Mesothelial cell of epicardium (in vitro differentiated cells): Measurements from ENCODE around the gene DMBT1. TPM values are rescaled to one million over a fixed set of nuclear protein-coding genes. Genes with fewer than 3 reads are reported as not detected.
"Not testable (repeated sequence)": the region's sequence is repeated elsewhere in the genome, so short reads cannot be mapped to it uniquely, and the experiment has no call there.

ENCODE experiments used
- DNase-seq, 2 experiments: peaks; one replicate each; pipeline ENCODE4 v3.0.0; 2021; ENCODE audit warnings: low spot score in 2 of 2; ENCODE audit not compliant: unreplicated experiment in 2 of 2
- H3K27ac Mint-ChIP-seq: 2 replicates; pipeline ENCODE4 v1.8.0; 2021; ENCODE audit warnings: mixed read lengths
- H3K27me3 Mint-ChIP-seq: 2 replicates; pipeline ENCODE4 v1.8.0; 2021; ENCODE audit warnings: low read depth, mixed read lengths
- H3K36me3 Mint-ChIP-seq: 2 replicates; pipeline ENCODE4 v1.8.0; 2021; ENCODE audit warnings: mixed read lengths
- H3K4me1 Mint-ChIP-seq: 2 replicates; pipeline ENCODE4 v1.8.0; 2021; ENCODE audit warnings: mixed read lengths
- H3K4me3 Mint-ChIP-seq: 2 replicates; pipeline ENCODE4 v1.8.0; 2021; ENCODE audit warnings: mild to moderate bottlenecking, moderate library complexity, mixed read lengths
- H3K9me3 Mint-ChIP-seq: 2 replicates; pipeline ENCODE4 v1.8.0; 2021; ENCODE audit warnings: mixed read lengths
- CTCF ChIP-seq: fragments of 200-600 bp; sonication (generic); IDR thresholded peaks from one replicate; pipeline ENCODE4 v1.5.0; 2021; ENCODE audit warnings: antibody characterized with exemption; ENCODE audit not compliant: unreplicated experiment
- total RNA-seq: library from RNA; stranded (reverse); gene quantifications from 3 replicates; pipeline ENCODE4 v1.2.1, GENCODE V29; 2021

The DMBT1 gene
- total RNA-seq, 1 donor from 2014 or later = not detected

DNA sequence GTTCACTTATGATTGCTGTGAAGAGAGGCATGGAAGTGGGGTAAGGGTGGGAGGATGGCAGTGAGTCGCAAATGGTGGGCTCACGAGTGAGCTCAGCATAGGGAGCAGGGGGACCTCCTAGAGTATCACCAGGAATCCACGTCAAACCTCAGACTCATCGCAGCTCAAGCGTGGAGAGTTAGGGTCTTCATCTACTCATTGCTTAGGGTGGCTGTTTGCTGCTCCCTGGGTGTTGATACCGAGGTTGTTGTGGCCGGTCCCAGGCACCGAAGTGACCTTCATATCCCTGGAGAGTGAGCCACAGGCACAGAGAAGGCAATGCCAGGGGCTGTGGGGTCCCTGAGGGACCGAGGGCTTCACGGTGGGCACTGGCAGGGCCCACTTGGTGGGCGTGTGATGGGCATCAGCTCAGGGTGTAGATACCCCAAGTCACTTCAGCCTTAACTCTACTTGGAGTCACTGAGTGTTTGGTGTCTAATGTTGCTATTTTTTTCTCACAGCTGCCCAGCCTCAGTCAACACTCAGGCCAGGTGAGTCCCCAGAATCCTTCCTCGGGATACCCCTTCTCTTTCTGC lies 16.8 kb downstream of the DMBT1 start:
- H3K27ac Mint-ChIP-seq = no peak overlapping the region
- no peak for DNase-seq
- H3K36me3 Mint-ChIP-seq = no peaks in the 10 kb centered on the region
- H3K4me3 Mint-ChIP-seq = no peak overlapping the region
- no peaks in the 10 kb centered on the region for H3K4me1 Mint-ChIP-seq
- peaks cover 23% of the 10 kb centered on the region for H3K27me3 Mint-ChIP-seq
- no peak for TF ChIP-seq CTCF
- H3K9me3 Mint-ChIP-seq = peaks cover 12% of the 10 kb centered on the region

DNA sequence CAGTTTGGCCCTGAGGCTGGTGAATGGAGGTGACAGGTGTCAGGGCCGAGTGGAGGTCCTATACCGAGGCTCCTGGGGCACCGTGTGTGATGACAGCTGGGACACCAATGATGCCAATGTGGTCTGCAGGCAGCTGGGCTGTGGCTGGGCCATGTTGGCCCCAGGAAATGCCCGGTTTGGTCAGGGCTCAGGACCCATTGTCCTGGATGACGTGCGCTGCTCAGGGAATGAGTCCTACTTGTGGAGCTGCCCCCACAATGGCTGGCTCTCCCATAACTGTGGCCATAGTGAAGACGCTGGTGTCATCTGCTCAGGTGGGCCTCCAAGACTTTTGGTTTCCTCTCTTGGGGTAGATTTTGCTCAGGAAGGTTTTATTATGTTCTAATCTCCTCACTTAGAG lies 25.5 kb downstream of the DMBT1 start:
- not testable (repeated sequence) for H3K4me3 Mint-ChIP-seq, DNase-seq, H3K4me1 Mint-ChIP-seq, H3K36me3 Mint-ChIP-seq, H3K9me3 Mint-ChIP-seq, H3K27ac Mint-ChIP-seq
- peaks cover 21% of the 10 kb centered on the region for H3K27me3 Mint-ChIP-seq

DNA sequence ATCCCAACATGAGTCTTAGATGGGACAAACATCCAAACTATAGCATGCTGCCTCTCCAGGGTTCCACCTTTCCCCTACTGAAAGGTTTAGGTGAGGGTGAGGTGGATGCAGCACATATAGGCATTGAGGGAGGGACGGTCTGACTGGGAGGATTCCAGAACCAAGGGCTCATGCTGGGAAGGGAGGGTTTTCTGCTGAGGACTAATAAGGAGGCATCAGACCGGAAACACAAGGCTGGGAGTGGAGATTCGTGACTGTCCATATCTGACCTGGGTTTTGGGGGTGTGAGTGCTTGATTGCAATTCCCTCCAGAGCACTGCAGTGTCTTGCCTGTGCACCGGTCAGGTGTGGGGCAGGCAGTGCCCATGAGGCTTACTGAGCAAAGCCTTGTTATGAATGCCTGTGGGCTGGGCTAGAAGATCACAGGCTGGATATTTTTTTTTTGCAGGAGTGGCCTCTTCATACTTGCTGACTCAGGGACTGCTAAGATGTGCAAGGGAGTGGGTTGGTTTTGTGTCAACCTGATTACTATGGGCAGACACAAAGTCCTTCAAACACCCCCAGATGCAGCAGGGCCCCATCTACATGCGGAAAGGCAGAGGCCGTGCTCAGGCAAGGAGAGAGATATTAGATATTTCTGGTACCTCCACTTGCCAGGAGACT lies 26.7 kb downstream of the DMBT1 start:
- Mint-ChIP-seq H3K9me3 (no peaks in the 10 kb centered on the region), H3K4me1 (no peaks in the 10 kb centered on the region), H3K4me3 (no peak overlapping the region), H3K27ac (no peak overlapping the region), H3K27me3 (peaks cover 26% of the 10 kb centered on the region), H3K36me3 (no peaks in the 10 kb centered on the region)
- no peak for DNase-seq
- no peak for TF ChIP-seq CTCF

GRCh38 chr10:122588381-122588780 lies 27.8 kb downstream of the DMBT1 start:
- Mint-ChIP-seq H3K27ac (no peak overlapping the region), H3K9me3 (no peaks in the 10 kb centered on the region), H3K4me3 (no peak overlapping the region), H3K4me1 (no peaks in the 10 kb centered on the region), H3K36me3 (no peaks in the 10 kb centered on the region), H3K27me3 (peaks cover 27% of the 10 kb centered on the region)
- no peak for TF ChIP-seq CTCF
- no peak for DNase-seq

DNA sequence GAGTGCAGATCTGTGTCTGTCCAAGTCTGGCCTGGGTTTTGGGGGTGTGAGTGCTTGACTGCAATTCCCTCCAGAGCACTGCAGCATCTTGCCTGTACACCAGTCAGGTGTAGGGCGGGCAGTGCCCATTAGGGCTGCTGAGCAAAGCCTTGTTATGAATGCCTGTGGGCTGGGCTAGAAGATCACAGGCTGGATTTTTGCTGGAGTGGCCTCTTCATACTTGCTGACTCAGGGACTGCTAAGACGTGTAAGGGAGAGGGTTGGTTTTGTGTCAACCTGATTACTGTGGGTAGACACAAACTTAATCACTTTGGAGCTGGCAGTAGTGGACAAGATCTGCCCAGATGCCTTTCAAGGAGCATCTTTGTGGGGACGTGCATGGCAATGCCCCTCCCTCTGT lies 29.6 kb downstream of the DMBT1 start:
- no peaks in the 10 kb centered on the region for H3K9me3 Mint-ChIP-seq
- TF ChIP-seq CTCF = no peak
- no peaks in the 10 kb centered on the region for H3K4me1 Mint-ChIP-seq
- peaks cover 25% of the 10 kb centered on the region for H3K27me3 Mint-ChIP-seq
- no peak overlapping the region for H3K27ac Mint-ChIP-seq
- no peak for DNase-seq
- H3K36me3 Mint-ChIP-seq = no peaks in the 10 kb centered on the region
- no peak overlapping the region for H3K4me3 Mint-ChIP-seq

GRCh38 chr10:122591736-122592135 lies 31.2 kb downstream of the DMBT1 start:
- H3K9me3 Mint-ChIP-seq = no peaks in the 10 kb centered on the region
- H3K27me3 Mint-ChIP-seq = peaks cover 21% of the 10 kb centered on the region
- H3K4me3 Mint-ChIP-seq = no peak overlapping the region
- TF ChIP-seq CTCF = no peak
- DNase-seq = no peak
- no peak overlapping the region for H3K27ac Mint-ChIP-seq
- no peaks in the 10 kb centered on the region for H3K36me3 Mint-ChIP-seq
- no peaks in the 10 kb centered on the region for H3K4me1 Mint-ChIP-seq
